ENCODE measurements around the gene PLPP3.

The PLPP3 gene

DNA sequence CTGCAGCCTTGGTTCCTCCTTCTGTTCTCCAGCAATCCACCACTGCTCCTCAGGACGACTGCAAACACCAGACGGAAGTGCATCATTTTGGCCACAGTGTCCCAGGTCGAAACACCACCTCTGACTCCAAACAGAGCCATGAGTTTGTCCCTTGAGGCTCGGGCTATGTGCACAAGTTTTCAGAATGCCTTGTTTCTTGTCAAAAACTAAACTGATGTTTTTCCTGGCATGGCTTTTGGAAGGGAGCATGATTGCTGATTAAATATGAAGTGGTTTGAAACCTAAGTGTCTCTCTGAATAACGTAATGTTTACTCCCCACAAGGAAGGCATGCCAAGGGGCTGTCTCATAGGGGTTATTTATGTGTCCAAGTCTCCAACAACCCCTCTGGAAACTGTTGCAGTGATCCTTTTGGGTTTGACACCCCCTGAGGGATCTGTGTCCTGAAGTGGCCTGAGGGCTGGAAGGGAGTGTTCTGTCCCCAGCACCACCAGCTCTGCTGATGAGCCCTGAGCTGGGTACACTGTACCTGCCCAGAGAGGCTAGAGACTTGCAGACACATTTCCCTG lies 132.7 kb downstream of the PLPP3 start:
- H3K9ac ChIP-seq (ENCODE audit: low read length): no peak overlapping the region
- no peaks in the 10 kb centered on the region for H3K9me3 ChIP-seq (ENCODE audit: control insufficient read depth, insufficient read depth, low read depth, low read length)
- no peak overlapping the region for H3K4me3 ChIP-seq (ENCODE audit: low read depth, low read length)
- H3K4me1 ChIP-seq (ENCODE audit: control insufficient read depth, insufficient read depth, low read length): peaks cover 18% of the 10 kb centered on the region
- no peak overlapping the region for H3K27ac ChIP-seq (ENCODE audit: low read depth, low read length)
- H3K27me3 ChIP-seq (ENCODE audit: control insufficient read depth, insufficient read depth, low read length): no peaks in the 10 kb centered on the region
- H3K36me3 ChIP-seq (ENCODE audit: control insufficient read depth, insufficient read depth, low read length): no peaks in the 10 kb centered on the region

- Histone ChIP-seq H3K36me3 (ENCODE audit: control insufficient read depth, insufficient read depth, low read length) (no peaks in the 10 kb centered on the region), H3K4me1 (ENCODE audit: control insufficient read depth, insufficient read depth, low read length) (peaks cover 6% of the 10 kb centered on the region), H3K4me3 (ENCODE audit: low read depth, low read length) (no peak overlapping the region), H3K27ac (ENCODE audit: low read depth, low read length) (no peak overlapping the region), H3K27me3 (ENCODE audit: control insufficient read depth, insufficient read depth, low read length) (no peaks in the 10 kb centered on the region), H3K9me3 (ENCODE audit: control insufficient read depth, insufficient read depth, low read depth, low read length) (no peaks in the 10 kb centered on the region), H3K9ac (ENCODE audit: low read length) (no peak overlapping the region)
These were observed 134.3 kb downstream of the PLPP3 start for GRCh38 chr1:56444960-56445646.
